Gastroesophageal sphincter (tissue), 3 donors: ENCODE measurements around the gene MYH3.

Source experiments
- POLR2A ChIP-seq, 2 donors: fragments of 450-650 bp; IDR thresholded peaks; one replicate each; pipeline ENCODE4 v1.6.1; 2017; ENCODE audit warnings: antibody characterized with exemption in 2 of 2, mild to moderate bottlenecking in 2 of 2, moderate library complexity in 1 of 2
- POLR2AphosphoS5 ChIP-seq: sonication (generic); formaldehyde crosslinking; IDR thresholded peaks from one replicate; pipeline ENCODE4 v1.6.1; 2017; ENCODE audit warnings: antibody characterized with exemption
- TF ChIP-seq, protein P1 (sequence below), 4 experiments: fragments of 200-600 bp in 2 of 4; fragments of 450-650 bp in 2 of 4; sonication (generic) in 1 of 4; IDR thresholded peaks; one replicate each; pipeline ENCODE4 v1.5.1; 2017 to 2019; ENCODE audit warnings: antibody characterized with exemption in 4 of 4, mild to moderate bottlenecking in 2 of 4, moderate library complexity in 2 of 4

GRCh38 chr17:10653987-10654386 lies 3.1 kb downstream of the MYH3 start:
- no peak for TF ChIP-seq POLR2A (IDR thresholded peaks at IDR 0.05)
- TF ChIP-seq, protein P1, sequence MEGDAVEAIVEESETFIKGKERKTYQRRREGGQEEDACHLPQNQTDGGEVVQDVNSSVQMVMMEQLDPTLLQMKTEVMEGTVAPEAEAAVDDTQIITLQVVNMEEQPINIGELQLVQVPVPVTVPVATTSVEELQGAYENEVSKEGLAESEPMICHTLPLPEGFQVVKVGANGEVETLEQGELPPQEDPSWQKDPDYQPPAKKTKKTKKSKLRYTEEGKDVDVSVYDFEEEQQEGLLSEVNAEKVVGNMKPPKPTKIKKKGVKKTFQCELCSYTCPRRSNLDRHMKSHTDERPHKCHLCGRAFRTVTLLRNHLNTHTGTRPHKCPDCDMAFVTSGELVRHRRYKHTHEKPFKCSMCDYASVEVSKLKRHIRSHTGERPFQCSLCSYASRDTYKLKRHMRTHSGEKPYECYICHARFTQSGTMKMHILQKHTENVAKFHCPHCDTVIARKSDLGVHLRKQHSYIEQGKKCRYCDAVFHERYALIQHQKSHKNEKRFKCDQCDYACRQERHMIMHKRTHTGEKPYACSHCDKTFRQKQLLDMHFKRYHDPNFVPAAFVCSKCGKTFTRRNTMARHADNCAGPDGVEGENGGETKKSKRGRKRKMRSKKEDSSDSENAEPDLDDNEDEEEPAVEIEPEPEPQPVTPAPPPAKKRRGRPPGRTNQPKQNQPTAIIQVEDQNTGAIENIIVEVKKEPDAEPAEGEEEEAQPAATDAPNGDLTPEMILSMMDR (IDR thresholded peaks at IDR 0.05): no peak
- TF ChIP-seq POLR2AphosphoS5: no peak
